ENCODE data around the gene CLASRP.

DNA sequence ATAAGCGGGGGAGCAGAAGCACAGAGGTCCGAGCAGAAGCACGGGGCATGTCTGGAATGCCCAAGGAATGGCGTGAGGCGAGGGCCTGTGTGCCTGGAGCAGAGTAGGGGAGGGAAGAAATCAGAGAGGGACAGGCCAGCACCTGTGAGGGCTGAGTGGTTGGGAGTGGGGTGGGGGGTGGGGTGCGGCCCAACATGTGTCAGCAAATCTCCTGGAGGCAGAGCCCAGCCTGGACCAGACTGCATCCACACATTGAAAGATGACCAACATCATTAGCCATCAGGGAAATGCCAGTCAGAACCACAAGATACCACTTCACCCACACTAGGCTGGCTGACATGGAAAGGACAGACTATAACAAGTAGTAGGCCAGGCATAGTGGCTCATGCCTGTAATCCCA lies 11.2 kb downstream of the CLASRP start:
- TF ChIP-seq CTCF (optimal IDR thresholded peaks at IDR 0.05 in 1 of 3, IDR thresholded peaks at IDR 0.05 in 1 of 3, conservative IDR thresholded peaks at IDR 0.05 in 1 of 3; ENCODE audit: extremely low read depth in 1 of 3, insufficient read depth in 2 of 3, low read length in 3 of 3) (no peak), EZH2 (IDR thresholded peaks at IDR 0.05; ENCODE audit: low read length) (no peak)
